ENCODE results near the gene OBSCN.

The OBSCN gene

DNA sequence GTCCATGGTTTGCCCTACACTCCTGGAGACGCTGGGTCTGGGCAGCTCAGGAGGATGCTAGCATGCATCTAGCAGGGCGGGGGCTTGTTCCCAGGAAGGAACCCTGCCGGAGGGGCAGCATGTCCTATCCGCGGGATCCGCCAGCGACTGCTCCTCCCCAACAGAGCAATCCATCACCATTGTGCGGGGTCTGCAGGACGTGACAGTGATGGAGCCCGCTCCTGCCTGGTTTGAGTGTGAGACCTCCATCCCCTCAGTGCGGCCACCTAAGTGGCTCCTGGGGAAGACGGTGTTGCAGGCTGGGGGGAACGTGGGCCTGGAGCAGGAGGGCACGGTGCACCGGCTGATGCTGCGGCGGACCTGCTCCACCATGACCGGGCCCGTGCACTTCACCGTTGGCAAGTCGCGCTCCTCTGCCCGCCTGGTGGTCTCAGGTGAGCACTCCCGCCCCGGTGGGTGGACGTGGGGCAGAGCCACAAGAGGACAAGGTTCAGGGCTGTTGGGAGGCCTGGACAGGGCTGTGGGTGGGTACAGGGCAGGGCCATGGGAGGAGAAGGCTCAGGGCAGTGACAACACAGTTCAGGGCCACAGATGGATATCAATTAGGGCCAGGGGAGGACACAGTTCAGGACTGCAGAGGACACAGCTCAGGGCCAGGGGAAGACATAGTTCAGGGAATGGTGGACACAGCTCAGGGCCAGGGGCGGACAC, 71.3 kb downstream of the OBSCN start:
- Histone ChIP-seq H3K9me3 (no peaks in the 10 kb centered on the region), H3K4me1 (peaks cover 9% of the 10 kb centered on the region), H3K36me3 (replicated peaks) (no peaks in the 10 kb centered on the region), H3K27me3 (ENCODE audit: low read depth) (no peaks in the 10 kb centered on the region), H3K4me3 (no peak overlapping the region)
- in situ Hi-C loops (cut with MboI; ENCODE audit: low sequenced_read_pairs): no loop called here
- no peak for DNase-seq (ENCODE audit: low spot score in 2 of 2)

DNA sequence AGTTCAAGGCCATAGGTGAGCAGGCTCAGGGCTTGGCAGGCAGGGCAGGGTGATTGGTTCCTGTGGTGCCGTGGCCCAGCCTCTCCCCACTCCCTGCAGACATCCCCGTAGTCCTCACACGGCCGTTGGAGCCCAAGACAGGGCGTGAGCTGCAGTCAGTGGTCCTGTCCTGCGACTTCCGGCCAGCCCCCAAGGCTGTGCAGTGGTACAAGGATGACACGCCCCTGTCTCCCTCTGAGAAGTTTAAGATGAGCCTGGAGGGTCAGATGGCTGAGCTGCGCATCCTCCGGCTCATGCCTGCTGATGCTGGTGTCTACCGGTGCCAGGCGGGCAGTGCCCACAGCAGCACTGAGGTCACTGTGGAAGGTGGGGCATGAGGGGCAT, 71.9 kb downstream of the OBSCN start:
- Histone ChIP-seq H3K36me3 (replicated peaks) (no peaks in the 10 kb centered on the region), H3K4me1 (peaks cover 9% of the 10 kb centered on the region), H3K27me3 (ENCODE audit: low read depth) (no peaks in the 10 kb centered on the region), H3K4me3 (no peak overlapping the region), H3K9me3 (no peaks in the 10 kb centered on the region)
- no peak for DNase-seq (ENCODE audit: low spot score in 2 of 2)
- in situ Hi-C loops (cut with MboI; ENCODE audit: low sequenced_read_pairs): no loop called here

DNA sequence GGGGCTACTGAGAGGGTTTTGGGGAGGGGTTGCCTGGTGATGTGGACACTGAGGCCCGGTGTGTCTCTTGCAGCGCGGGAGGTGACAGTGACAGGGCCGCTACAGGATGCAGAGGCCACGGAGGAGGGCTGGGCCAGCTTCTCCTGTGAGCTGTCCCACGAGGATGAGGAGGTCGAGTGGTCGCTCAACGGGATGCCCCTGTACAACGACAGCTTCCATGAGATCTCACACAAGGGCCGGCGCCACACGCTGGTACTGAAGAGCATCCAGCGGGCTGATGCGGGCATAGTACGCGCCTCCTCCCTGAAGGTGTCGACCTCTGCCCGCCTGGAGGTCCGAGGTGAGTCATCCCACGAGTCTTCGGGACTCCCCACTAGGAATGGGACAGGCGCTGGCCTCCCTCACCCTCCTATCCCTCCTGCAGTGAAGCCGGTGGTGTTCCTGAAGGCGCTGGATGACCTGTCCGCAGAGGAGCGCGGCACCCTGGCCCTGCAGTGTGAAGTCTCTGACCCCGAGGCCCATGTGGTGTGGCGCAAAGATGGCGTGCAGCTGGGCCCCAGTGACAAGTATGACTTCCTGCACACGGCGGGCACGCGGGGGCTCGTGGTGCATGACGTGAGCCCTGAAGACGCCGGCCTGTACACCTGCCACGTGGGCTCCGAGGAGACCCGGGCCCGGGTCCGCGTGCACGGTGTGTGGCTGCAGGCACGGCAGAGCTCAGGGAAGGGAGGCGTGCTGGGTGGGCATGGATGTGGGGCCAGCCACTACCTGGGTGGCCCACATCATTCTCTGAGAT, 72.5 kb downstream of the OBSCN start:
- H3K36me3 ChIP-seq (replicated peaks): no peaks in the 10 kb centered on the region
- no peak overlapping the region for H3K4me3 ChIP-seq
- peaks cover 4% of the 10 kb centered on the region for H3K4me1 ChIP-seq
- no peak for DNase-seq (ENCODE audit: low spot score in 2 of 2)
- in situ Hi-C loops (cut with MboI; ENCODE audit: low sequenced_read_pairs): no loop called here
- no peaks in the 10 kb centered on the region for H3K9me3 ChIP-seq
- H3K27me3 ChIP-seq (ENCODE audit: low read depth): no peaks in the 10 kb centered on the region

DNA sequence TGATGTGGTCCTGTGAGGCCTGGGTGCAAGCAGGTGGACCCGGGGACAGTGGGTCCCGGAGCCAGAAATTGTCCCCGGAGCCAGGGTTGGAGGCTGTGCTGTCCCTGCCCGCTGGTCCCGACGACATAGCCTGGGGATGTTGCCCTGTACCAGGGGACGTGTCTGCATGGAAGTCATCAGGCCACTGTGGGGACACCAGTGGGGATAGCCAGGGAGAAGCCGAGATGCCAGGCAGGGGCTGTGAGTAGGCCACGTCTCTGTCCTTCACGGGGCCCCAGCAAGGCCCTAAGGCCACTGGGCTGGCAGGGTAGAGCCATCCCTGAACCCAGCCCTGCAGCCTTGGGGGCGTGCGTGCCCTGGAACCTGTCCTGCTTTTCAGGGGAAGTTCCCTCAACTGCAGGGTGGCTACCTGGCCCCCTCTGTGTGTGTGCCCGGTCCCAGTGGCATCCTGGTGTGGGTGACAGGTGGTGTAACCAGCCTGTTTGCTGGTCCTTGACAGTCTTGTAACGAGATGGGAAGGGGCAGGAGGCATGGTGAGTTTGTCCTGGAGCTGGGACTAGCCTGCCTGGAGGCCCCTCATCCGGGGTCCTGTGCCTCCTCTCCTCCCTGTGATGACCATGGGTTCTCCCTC, 73.2 kb downstream of the OBSCN start:
- in situ Hi-C loops (cut with MboI; ENCODE audit: low sequenced_read_pairs): no loop called here

DNA sequence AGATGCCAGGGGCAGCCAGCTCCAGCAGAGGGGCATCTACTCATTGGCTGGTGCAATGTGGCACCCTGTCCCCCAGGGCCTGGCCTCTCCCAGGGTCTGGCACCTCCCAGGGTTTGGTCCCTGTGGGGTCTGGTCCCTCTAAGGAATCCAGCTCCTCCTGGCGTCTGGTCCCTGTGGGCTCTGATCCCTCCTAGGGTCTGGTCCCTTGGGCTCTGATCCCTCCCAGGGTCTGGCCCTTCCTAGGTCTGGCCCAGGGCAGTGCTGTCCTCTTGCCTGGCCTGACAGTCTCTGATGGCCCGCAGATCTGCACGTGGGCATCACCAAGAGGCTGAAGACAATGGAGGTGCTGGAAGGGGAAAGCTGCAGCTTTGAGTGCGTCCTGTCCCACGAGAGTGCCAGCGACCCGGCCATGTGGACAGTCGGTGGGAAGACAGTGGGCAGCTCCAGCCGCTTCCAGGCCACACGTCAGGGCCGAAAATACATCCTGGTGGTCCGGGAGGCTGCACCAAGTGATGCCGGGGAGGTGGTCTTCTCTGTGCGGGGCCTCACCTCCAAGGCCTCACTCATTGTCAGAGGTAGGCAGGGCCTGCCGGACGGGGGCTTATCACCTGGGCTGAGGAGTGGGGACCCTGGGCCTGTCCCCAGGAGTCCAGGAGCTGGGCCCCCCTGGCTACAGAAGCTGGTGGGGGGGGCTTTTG, 73.9 kb downstream of the OBSCN start:
- in situ Hi-C loops (cut with MboI; ENCODE audit: low sequenced_read_pairs): no loop called here
- Histone ChIP-seq H3K27me3 (ENCODE audit: low read depth) (no peaks in the 10 kb centered on the region), H3K36me3 (replicated peaks) (no peaks in the 10 kb centered on the region), H3K4me1 (no peaks in the 10 kb centered on the region), H3K9me3 (no peaks in the 10 kb centered on the region), H3K4me3 (no peak overlapping the region)
- DNase-seq (ENCODE audit: low spot score in 2 of 2): no peak

More for the DNA sequence above, 73.2 kb downstream of the OBSCN start:
- H3K4me1 ChIP-seq: peaks cover 3% of the 10 kb centered on the region; the same call in 1 of the 2 replicates
- H3K27me3 ChIP-seq (ENCODE audit: low read depth): no peaks in the 10 kb centered on the region
- no peak for DNase-seq (ENCODE audit: low spot score in 2 of 2)
- no peaks in the 10 kb centered on the region for H3K36me3 ChIP-seq (replicated peaks)
- no peaks in the 10 kb centered on the region for H3K9me3 ChIP-seq
- no peak overlapping the region for H3K4me3 ChIP-seq

DNA sequence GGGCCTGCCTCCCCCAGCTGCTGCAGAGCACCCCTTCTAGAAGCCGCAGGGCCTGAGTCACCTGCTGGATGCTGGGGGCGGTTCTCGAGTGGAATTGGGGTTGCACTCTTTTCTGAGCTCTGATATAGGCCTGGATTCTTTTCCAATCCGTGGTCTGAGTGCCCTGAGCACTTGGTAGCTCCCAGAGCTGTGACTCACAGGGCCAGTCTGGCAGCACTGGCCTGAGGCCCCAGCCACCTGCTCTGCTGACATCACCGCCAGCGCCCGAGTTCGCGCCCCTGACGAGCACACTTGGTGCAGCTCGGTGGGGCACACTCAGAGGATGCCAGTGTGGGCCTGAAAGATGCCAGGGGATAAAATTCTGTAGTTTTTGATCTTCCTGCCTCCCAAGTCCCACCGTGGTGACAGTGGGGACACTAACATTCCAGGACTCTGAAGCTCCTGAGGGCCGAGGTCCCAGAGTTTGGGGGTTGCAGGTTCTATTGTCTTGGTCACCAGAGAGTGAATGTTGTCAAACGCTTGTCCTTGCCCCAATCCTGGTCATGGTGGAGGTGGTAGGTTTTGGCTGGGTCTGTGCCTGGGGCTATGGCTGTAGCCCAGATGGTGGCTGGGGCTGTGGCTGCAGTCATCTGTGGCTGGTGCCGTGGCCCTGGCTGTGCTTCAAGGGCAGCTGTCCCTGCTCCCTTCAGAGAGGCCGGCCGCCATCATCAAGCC, 74.6 kb downstream of the OBSCN start:
- no peak for DNase-seq (ENCODE audit: low spot score in 2 of 2)
- no peaks in the 10 kb centered on the region for H3K36me3 ChIP-seq (replicated peaks)
- H3K27me3 ChIP-seq (ENCODE audit: low read depth): no peaks in the 10 kb centered on the region
- in situ Hi-C loops (cut with MboI; ENCODE audit: low sequenced_read_pairs): no loop called here
- H3K9me3 ChIP-seq: no peaks in the 10 kb centered on the region
- no peaks in the 10 kb centered on the region for H3K4me1 ChIP-seq
- H3K4me3 ChIP-seq: no peak overlapping the region

- H3K4me1 ChIP-seq: no peaks in the 10 kb centered on the region
- no peaks in the 10 kb centered on the region for H3K27me3 ChIP-seq (ENCODE audit: low read depth)
- H3K9me3 ChIP-seq: no peaks in the 10 kb centered on the region
- H3K4me3 ChIP-seq: no peak overlapping the region
- DNase-seq (ENCODE audit: low spot score in 2 of 2): no peak
- in situ Hi-C loops (cut with MboI; ENCODE audit: low sequenced_read_pairs): no loop called here
- no peaks in the 10 kb centered on the region for H3K36me3 ChIP-seq (replicated peaks)
Observed at GRCh38 chr1:228283043-228283371, 75.2 kb downstream of the OBSCN start.

DNA sequence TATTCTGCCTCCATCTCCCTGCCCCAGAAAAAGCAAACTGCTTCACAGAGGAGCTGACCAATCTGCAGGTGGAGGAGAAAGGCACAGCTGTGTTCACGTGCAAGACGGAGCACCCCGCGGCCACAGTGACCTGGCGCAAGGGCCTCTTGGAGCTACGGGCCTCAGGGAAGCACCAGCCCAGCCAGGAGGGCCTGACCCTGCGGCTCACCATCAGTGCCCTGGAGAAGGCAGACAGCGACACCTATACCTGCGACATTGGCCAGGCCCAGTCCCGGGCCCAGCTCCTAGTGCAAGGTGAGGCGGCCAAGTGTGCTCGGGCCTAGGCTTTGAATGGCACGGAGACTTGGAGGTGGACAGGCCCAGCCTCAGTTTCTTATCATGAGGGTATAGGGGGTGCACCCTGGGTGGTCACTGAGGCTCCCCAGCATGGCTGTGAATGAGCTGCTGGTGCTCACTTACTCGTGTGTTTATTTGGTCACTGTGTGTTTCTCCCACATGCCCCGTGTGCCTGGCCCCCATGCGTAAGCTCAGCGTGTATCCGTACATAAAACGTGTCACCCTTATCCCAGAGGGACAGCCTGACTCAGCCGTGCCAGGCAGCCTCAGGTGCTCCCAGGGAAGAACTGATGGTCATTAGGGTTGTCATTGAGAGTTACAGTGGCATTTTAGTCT, 75.8 kb downstream of the OBSCN start:
- Histone ChIP-seq H3K27me3 (ENCODE audit: low read depth) (no peaks in the 10 kb centered on the region), H3K4me1 (no peaks in the 10 kb centered on the region), H3K36me3 (replicated peaks) (no peaks in the 10 kb centered on the region), H3K9me3 (no peaks in the 10 kb centered on the region), H3K4me3 (no peak overlapping the region)
- in situ Hi-C loops (cut with MboI; ENCODE audit: low sequenced_read_pairs): no loop called here
- DNase-seq (ENCODE audit: low spot score in 2 of 2): no peak

- H3K9me3 ChIP-seq: no peaks in the 10 kb centered on the region
- in situ Hi-C loops (cut with MboI; ENCODE audit: low sequenced_read_pairs): no loop called here
- no peaks in the 10 kb centered on the region for H3K4me1 ChIP-seq
- H3K27me3 ChIP-seq (ENCODE audit: low read depth): no peaks in the 10 kb centered on the region
- no peak overlapping the region for H3K4me3 ChIP-seq
- no peaks in the 10 kb centered on the region for H3K36me3 ChIP-seq (replicated peaks)
- no peak for DNase-seq (ENCODE audit: low spot score in 2 of 2)
Observed at GRCh38 chr1:228284148-228284495, 76.3 kb downstream of the OBSCN start.

GRCh38 chr1:228284521-228284920, 76.7 kb downstream of the OBSCN start:
- in situ Hi-C loops (cut with MboI; ENCODE audit: low sequenced_read_pairs): no loop called here
- Histone ChIP-seq H3K27me3 (ENCODE audit: low read depth) (no peaks in the 10 kb centered on the region), H3K36me3 (replicated peaks) (no peaks in the 10 kb centered on the region), H3K9me3 (no peaks in the 10 kb centered on the region), H3K4me3 (no peak overlapping the region), H3K4me1 (no peaks in the 10 kb centered on the region)
- no peak for DNase-seq (ENCODE audit: low spot score in 2 of 2)

GRCh38 chr1:228285661-228286504, 78.0 kb downstream of the OBSCN start:
- in situ Hi-C loops (cut with MboI; ENCODE audit: low sequenced_read_pairs): no loop called here
- Histone ChIP-seq H3K9me3 (no peaks in the 10 kb centered on the region), H3K4me1 (no peaks in the 10 kb centered on the region), H3K36me3 (replicated peaks) (no peaks in the 10 kb centered on the region), H3K4me3 (no peak overlapping the region), H3K27me3 (ENCODE audit: low read depth) (no peaks in the 10 kb centered on the region)
- no peak for DNase-seq (ENCODE audit: low spot score in 2 of 2)

DNA sequence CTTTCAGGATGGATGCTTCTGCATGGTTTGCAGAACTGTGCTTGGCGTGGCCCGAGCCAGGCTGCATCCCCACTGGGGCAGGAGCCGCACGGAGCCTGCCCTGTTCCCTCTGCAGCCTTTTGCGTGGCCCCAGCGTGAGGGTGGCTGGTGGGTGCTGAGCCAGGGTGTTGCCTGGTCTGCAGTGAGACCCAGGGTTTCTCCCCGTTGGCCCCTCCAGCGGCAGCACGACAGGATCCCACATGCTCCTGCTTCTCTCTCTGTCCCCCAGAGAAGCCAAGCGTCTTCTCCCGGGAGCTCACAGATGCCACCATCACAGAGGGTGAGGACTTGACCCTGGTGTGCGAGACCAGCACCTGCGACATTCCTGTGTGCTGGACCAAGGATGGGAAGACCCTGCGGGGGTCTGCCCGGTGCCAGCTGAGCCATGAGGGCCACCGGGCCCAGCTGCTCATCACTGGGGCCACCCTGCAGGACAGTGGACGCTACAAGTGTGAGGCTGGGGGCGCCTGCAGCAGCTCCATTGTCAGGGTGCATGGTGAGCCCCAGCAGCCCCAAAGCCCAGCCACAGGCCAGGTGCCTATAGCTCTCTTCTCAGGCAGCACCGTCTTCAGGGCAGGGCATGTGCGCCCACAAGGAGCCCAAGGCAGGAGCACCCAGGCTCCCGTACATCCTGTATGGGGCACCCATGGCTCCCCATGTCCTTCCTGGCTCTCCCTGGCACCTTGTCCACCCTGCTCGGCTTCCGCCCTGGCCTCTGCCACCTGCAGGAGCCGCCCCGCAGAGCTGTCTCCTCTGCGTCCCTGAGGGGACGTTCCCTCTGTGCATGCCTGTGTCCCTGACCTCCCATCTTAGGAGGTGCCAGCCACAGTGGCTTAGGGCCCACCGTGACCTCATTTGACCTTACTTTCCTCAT, 78.9 kb downstream of the OBSCN start:
- Histone ChIP-seq H3K36me3 (replicated peaks) (no peaks in the 10 kb centered on the region), H3K4me3 (no peak overlapping the region), H3K27me3 (ENCODE audit: low read depth) (no peaks in the 10 kb centered on the region), H3K9me3 (no peaks in the 10 kb centered on the region), H3K4me1 (no peaks in the 10 kb centered on the region)
- DNase-seq (ENCODE audit: low spot score in 2 of 2): no peak
- in situ Hi-C loops (cut with MboI; ENCODE audit: low sequenced_read_pairs): no loop called here
